Ovary (tissue), 9 donors: Measurements from ENCODE around the gene PYGB. TPM values are rescaled to one million over a fixed set of nuclear protein-coding genes. Genes with fewer than 3 reads are reported as not detected.

Experiments used
- DNase-seq, 5 donors: peaks; one replicate each; pipeline ENCODE4 v3.0.0-alpha.2; 2019 to 2020
- H3K27ac ChIP-seq, 2 donors: fragments of 200-600 bp; one replicate each; pipeline versions ENCODE4 v1.5.1 to v1.8.0; 2019 to 2022
- H3K27me3 ChIP-seq: fragments of 200-600 bp; one replicate; pipeline ENCODE4 v1.8.0; 2022
- H3K36me3 ChIP-seq: fragments of 200-600 bp; sonication (generic); one replicate; pipeline ENCODE4 v1.5.1; 2019
- H3K4me1 ChIP-seq: one replicate; pipeline ENCODE4 v1.8.1; 2013; ENCODE audit warnings: mild to moderate bottlenecking, moderate library complexity; ENCODE audit not compliant: insufficient read depth
- H3K4me3 ChIP-seq: fragments of 200-600 bp; sonication (generic); one replicate; pipeline ENCODE4 v1.5.1; 2017
- H3K9me3 ChIP-seq, 2 donors: fragments of 200-600 bp in 1 of 2; sonication (generic) in 1 of 2; one replicate each; pipeline versions ENCODE4 v1.5.1 to v1.8.1; 2013 to 2019; ENCODE audit warnings: mild to moderate bottlenecking in 1 of 2, moderate library complexity in 1 of 2
- EP300 ChIP-seq: sonication (generic); formaldehyde crosslinking; IDR thresholded peaks from one replicate; pipeline ENCODE4 v1.6.1; 2017; ENCODE audit warnings: antibody characterized with exemption
- POLR2A ChIP-seq: fragments of 450-650 bp; IDR thresholded peaks from one replicate; pipeline ENCODE4 v1.6.1; 2017; ENCODE audit warnings: antibody characterized with exemption, mild to moderate bottlenecking, moderate library complexity
- WGBS, 3 donors: extraction: QIAGEN DNeasy Blood & Tissue Kit in 1 of 3; methylation state at CpG; one replicate each; pipeline versions ENCODE4 v1.1.5 to v1.1.7; 2013 to 2017; 5-methylcytosine and 5-hydroxymethylcytosine counted together
- intact Hi-C, 4 donors: fragments of 100-400 bp; cut with DNase I; formaldehyde crosslinking; loops; one replicate each; pipeline versions ENCODE4 v1.11.0 to v1.15.1; 2022 to 2023
- polyA plus RNA-seq, 2 donors: library from polyadenylated mRNA; stranded (reverse); fragments of 200-250 nt in 1 of 2; fragments of 350-450 nt in 1 of 2; fragmentation: Illumina TruSeq in 1 of 2; extraction: RNeasy Lipid Tissue Mini Kit (QIAGEN cat#74804) in 1 of 2; gene quantifications; one replicate each; pipeline ENCODE4 v1.2.3, GENCODE V29; 2013 to 2014
- small RNA-seq: library from RNA; depleted of rRNA; stranded (forward); fragments of <200 nt; gene quantifications from one replicate; pipeline ENCODE3, GENCODE V24; 2016
- total RNA-seq, 7 donors: library from RNA; depleted of rRNA in 2 of 7; stranded (reverse); fragments of >200 nt in 2 of 7; fragmentation: NEBNext Ultra II Directional in 3 of 7; extraction: Animal tissue kit (Norgen Biotek cat#: 25700) in 3 of 7; gene quantifications; one replicate each; pipeline versions ENCODE4 v1.1.0 to v1.2.4, GENCODE V29; 2016 to 2023
- TF ChIP-seq, protein P1 (sequence below), 3 donors: fragments of 450-650 bp in 2 of 3; fragments of 200-600 bp in 1 of 3; IDR thresholded peaks; one replicate each; pipeline versions ENCODE4 v1.5.1 to v1.8.0; 2016 to 2022; ENCODE audit warnings: antibody characterized with exemption in 3 of 3, mild to moderate bottlenecking in 1 of 3
- donor health status: DM: no; HTN: no; CAD: no; lungs with moderate emphysema.
- donor health status: DM: no; HTN: no; CAD: no.
- donor health status: Bipolar disorder and iron deficiency.
- donor health status: DM: yes; HTN: yes; CAD: no.
- donor health status: DM: no; HTN: no; CAD: no.
- donor health status: DM: yes; HTN: yes; CAD: no.

The PYGB gene
- total and polyA plus RNA-seq, 9 donors, result 23.1 to 54.2 (median 38.3) TPM

DNA sequence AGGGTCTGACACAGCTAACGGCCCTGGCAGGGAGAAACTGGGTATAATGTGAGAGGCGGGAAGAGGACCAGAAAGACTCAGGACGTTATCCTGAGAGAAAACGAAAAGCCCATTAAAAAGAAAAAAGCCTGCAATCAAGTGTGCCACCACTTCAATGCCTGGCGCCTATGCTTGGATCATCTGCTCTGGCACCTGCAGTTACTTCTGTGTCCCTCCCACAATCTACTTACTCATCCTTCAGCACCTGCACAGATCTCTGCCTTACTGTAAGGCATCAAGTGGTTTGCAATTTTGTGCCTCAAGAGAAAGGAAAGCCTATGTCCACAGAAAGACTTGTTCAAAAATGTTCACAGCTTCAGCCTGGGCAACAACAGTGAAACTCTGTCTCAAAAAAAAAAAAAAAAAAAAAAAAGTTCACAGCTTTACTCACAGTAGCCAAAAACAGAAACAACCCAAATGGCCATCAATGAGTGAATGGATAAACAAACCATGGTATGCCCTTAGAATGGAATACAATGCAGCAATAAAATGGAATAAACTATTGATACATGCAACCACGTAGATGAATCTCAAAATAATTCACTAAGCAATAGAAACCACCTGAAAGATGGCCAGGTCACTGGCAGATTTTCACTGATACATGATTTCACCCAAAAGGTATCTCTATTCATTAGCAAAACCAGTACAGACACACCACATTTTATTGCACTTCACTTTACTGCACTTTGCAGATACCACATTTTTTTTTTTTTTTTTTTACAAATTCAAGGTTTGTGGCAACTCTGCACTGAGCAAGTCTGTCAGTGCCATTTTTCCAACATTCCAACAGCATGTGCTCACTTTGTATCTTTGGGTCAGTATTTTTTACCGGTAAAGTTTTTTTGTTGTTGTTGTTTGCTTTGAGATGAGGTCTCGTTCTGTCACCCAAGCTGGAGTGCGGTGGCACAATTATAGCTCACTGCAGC, 94.1 kb downstream of the PYGB start:
- TF ChIP-seq POLR2A (no peak), EP300 (no peak)
- TF ChIP-seq, protein P1, sequence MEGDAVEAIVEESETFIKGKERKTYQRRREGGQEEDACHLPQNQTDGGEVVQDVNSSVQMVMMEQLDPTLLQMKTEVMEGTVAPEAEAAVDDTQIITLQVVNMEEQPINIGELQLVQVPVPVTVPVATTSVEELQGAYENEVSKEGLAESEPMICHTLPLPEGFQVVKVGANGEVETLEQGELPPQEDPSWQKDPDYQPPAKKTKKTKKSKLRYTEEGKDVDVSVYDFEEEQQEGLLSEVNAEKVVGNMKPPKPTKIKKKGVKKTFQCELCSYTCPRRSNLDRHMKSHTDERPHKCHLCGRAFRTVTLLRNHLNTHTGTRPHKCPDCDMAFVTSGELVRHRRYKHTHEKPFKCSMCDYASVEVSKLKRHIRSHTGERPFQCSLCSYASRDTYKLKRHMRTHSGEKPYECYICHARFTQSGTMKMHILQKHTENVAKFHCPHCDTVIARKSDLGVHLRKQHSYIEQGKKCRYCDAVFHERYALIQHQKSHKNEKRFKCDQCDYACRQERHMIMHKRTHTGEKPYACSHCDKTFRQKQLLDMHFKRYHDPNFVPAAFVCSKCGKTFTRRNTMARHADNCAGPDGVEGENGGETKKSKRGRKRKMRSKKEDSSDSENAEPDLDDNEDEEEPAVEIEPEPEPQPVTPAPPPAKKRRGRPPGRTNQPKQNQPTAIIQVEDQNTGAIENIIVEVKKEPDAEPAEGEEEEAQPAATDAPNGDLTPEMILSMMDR (IDR thresholded peaks at IDR 0.05), result no peak
- intact Hi-C loops, result no loop called here

DNA sequence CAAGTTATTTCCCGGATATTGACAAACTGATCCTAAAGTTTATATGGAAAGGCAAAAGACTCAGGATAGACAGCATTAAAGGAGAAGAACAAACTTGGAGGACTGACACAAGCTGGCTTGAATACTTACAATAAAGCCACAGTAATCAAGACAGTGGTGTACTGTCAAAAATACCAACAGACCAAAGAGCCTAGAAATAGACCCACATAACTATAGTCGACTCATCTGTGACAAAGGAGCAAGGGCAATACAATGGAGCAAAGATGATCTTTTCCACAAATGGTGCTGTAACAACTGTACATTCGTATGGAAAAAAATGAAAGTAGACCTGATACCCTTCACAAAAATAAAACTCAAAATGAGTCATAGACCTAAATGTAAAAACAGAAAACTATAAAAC, 96.7 kb downstream of the PYGB start:
- H3K9me3 ChIP-seq, result no peaks in the 10 kb centered on the region
- no peaks in the 10 kb centered on the region for H3K27me3 ChIP-seq
- intact Hi-C loops, result no loop called here
- H3K4me3 ChIP-seq, result no peak overlapping the region
- no peaks in the 10 kb centered on the region for H3K4me1 ChIP-seq
- H3K27ac ChIP-seq, result no peak overlapping the region
- TF ChIP-seq POLR2A (no peak), EP300 (no peak)
- TF ChIP-seq, protein P1 (IDR thresholded peaks at IDR 0.05), result no peak
- no peaks in the 10 kb centered on the region for H3K36me3 ChIP-seq
- no peak for DNase-seq
- 94 to 95% (median 95%) methylated on average over 3 of the region's 3 CpGs for WGBS, 3 donors

More for the DNA sequence above, 94.1 kb downstream of the PYGB start:
- Histone ChIP-seq H3K36me3 (no peaks in the 10 kb centered on the region), H3K27me3 (no peaks in the 10 kb centered on the region), H3K9me3 (no peaks in the 10 kb centered on the region), H3K27ac (no peak overlapping the region), H3K4me3 (no peak overlapping the region), H3K4me1 (peaks cover 2% of the 10 kb centered on the region)
- 94 to 96% (median 96%) methylated on average over 9 of the region's 9 CpGs for WGBS, 3 donors
- DNase-seq, result no peak

DNA sequence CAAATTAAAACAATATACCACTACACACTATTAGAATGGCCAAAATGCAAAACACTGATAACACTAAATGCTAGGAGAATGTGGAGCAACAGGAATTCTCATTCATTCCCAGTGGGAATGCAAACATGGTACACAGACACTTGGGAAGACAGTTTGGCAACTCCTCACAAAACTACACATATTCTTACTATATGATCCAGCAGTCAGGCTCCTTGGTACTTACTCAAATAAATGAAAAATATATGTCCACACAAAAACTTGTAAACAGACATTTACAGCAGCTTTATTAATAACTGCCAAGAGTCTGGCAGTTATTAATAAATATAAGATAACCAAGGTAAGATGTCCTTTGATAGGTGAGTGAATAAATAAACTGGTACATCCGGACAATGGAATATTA, 97.8 kb downstream of the PYGB start:
- intact Hi-C loops, result no loop called here
- TF ChIP-seq, protein P1 (IDR thresholded peaks at IDR 0.05), result no peak
- no peak for TF ChIP-seq POLR2A
- TF ChIP-seq EP300, result no peak
- H3K27me3 ChIP-seq, result no peaks in the 10 kb centered on the region
- DNase-seq, result no peak
- no peaks in the 10 kb centered on the region for H3K36me3 ChIP-seq
- no peaks in the 10 kb centered on the region for H3K9me3 ChIP-seq
- 84 to 93% (median 86%) methylated on average over 1 of the region's 1 CpG for WGBS, 3 donors
- H3K4me1 ChIP-seq, result no peaks in the 10 kb centered on the region
- no peak overlapping the region for H3K27ac ChIP-seq
- H3K4me3 ChIP-seq, result no peak overlapping the region

DNA sequence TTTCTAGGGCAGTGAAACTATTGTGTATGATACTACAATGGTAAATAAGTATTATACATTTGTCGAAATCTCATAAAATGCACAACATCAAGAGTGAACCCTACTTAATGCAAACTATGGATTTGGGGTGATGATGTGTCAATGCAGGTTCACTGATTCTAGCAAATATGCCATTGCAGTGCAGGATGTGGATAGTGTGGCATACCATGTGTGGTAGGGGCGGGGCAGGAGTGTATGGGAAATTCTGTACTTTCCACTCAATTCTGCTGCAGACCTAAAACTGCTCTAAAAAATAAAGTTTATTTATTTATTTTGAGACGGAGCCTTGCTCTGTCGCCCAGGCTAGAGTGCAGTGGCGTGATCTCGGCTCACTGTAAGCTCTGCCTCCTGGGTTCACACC, 98.5 kb downstream of the PYGB start:
- no peak overlapping the region for H3K4me3 ChIP-seq
- no peak for DNase-seq
- no peaks in the 10 kb centered on the region for H3K36me3 ChIP-seq
- H3K4me1 ChIP-seq, result no peaks in the 10 kb centered on the region
- H3K27ac ChIP-seq, result no peak overlapping the region
- no peaks in the 10 kb centered on the region for H3K9me3 ChIP-seq
- TF ChIP-seq, protein P1 (IDR thresholded peaks at IDR 0.05), result no peak
- TF ChIP-seq EP300, result no peak
- no peak for TF ChIP-seq POLR2A
- 91 to 95% (median 91%) methylated on average over 6 of the region's 6 CpGs for WGBS, 3 donors
- intact Hi-C loops, result no loop called here
- H3K27me3 ChIP-seq, result no peaks in the 10 kb centered on the region

Small RNA genes within 50 kb of the gene (small RNA-seq; reads per million reads assigned to genes)
- gene AL035252.4 (not detected), gene AL121772.2 (not detected), gene RF00019 (not detected)

Other genes with a start within 250 kb of the PYGB start
- gene ACSS1, start 189.9 kb upstream of the PYGB start, total RNA-seq, result 10 to 100 TPM; 14.9 to 37.0 (median 29.0) TPM
- 10 to 100 TPM; 13.1 to 31.9 TPM for gene ACSS1, start 189.9 kb upstream of the PYGB start, polyA plus RNA-seq
- gene VSX1, start 165.9 kb upstream of the PYGB start, total RNA-seq, result 1 to 10 TPM in 2 of 7 donors, under 1 TPM in 3, not detected in 2; 0.13 to 1.4 (median 0.96) TPM
- gene VSX1, start 165.9 kb upstream of the PYGB start, polyA plus RNA-seq, result under 1 TPM; 0.11 to 0.75 TPM
- gene ENTPD6, start 52.4 kb upstream of the PYGB start, total RNA-seq, result 10 to 100 TPM; 34.9 to 73.8 (median 66.5) TPM
- 10 to 100 TPM; 38.7 to 47.1 TPM for gene ENTPD6, start 52.4 kb upstream of the PYGB start, polyA plus RNA-seq
- gene ABHD12, start 142.8 kb downstream of the PYGB start, total RNA-seq, result 10 to 100 TPM; 15.0 to 46.9 (median 37.6) TPM
- 10 to 100 TPM; 29.8 to 87.6 TPM for gene ABHD12, start 142.8 kb downstream of the PYGB start, polyA plus RNA-seq
- gene GINS1, start 159.6 kb downstream of the PYGB start, total RNA-seq, result 1 to 10 TPM in 4 of 7 donors, under 1 TPM in 2, not detected in 1; 0.69 to 2.7 (median 1.8) TPM
- 1 to 10 TPM; 1.2 to 2.3 TPM for gene GINS1, start 159.6 kb downstream of the PYGB start, polyA plus RNA-seq